CD8-positive, alpha-beta memory T cell (primary cell): Measurements from ENCODE around the gene EVX2. TPM values are rescaled to one million over a fixed set of nuclear protein-coding genes. Genes with fewer than 3 reads are reported as not detected.

Experiments used
- CTCF ChIA-PET: fragments of 350-600 bp; sonication (Branson Sonifier 250); formaldehyde crosslinking; loops from one replicate; lab custom pipeline; 2021; ENCODE audit warnings: antibody characterized with exemption; lab: Charles Lee
- POLR2A ChIA-PET: fragments of 350-600 bp; sonication (Branson Sonifier 250); formaldehyde crosslinking; loops from one replicate; lab custom pipeline; 2021; ENCODE audit warnings: antibody characterized with exemption; lab: Charles Lee
- DNase-seq, 5 donors: peaks; one replicate each; pipeline versions ENCODE4 v3.0.0 to v3.0.0-alpha.2; 2020 to 2022; ENCODE audit warnings: mixed read lengths in 1 of 5
- H3K27ac ChIP-seq: one replicate; pipeline ENCODE4 v1.7.0; 2013; ENCODE audit warnings: low read depth, mild to moderate bottlenecking, low read length, moderate library complexity
- H3K27me3 ChIP-seq: 2 replicates; pipeline ENCODE4 v1.7.0; 2013; ENCODE audit warnings: low read length, mild to moderate bottlenecking; ENCODE audit not compliant: insufficient read depth, poor library complexity, severe bottlenecking
- H3K36me3 ChIP-seq: 2 replicates; pipeline ENCODE4 v1.7.0; 2013; ENCODE audit warnings: mild to moderate bottlenecking, low read length, moderate library complexity; ENCODE audit not compliant: insufficient read depth
- H3K4me1 ChIP-seq: 2 replicates; pipeline ENCODE4 v1.7.0; 2013; ENCODE audit warnings: mild to moderate bottlenecking, low read length, moderate library complexity; ENCODE audit not compliant: insufficient read depth
- H3K4me3 ChIP-seq: 2 replicates; pipeline ENCODE4 v1.7.0; 2013; ENCODE audit warnings: mild to moderate bottlenecking, low read length
- H3K9me3 ChIP-seq: 2 replicates; pipeline ENCODE4 v1.7.0; 2013; ENCODE audit warnings: mild to moderate bottlenecking, low read length
- H3K27ac Mint-ChIP-seq, 8 donors: one replicate each; pipeline ENCODE4 v1.8.0; 2020 to 2021; ENCODE audit warnings: mixed read lengths in 8 of 8, mild to moderate bottlenecking in 6 of 8, inconsistent platforms in 3 of 8, moderate library complexity in 3 of 8
- H3K27me3 Mint-ChIP-seq, 2 donors: one replicate each; pipeline ENCODE4 v1.8.0; 2020 to 2021; ENCODE audit warnings: mixed read lengths in 2 of 2, mild to moderate bottlenecking in 1 of 2, moderate library complexity in 1 of 2
- H3K36me3 Mint-ChIP-seq, 3 donors: one replicate each; pipeline ENCODE4 v1.8.0; 2020 to 2021; ENCODE audit warnings: mixed read lengths in 3 of 3, inconsistent platforms in 1 of 3, mild to moderate bottlenecking in 1 of 3
- H3K4me1 Mint-ChIP-seq, 3 donors: one replicate each; pipeline ENCODE4 v1.8.0; 2020 to 2021; ENCODE audit warnings: mixed read lengths in 3 of 3, inconsistent platforms in 1 of 3, mild to moderate bottlenecking in 1 of 3
- H3K4me3 Mint-ChIP-seq, 7 donors: one replicate each; pipeline ENCODE4 v1.8.0; 2020 to 2021; ENCODE audit warnings: mixed read lengths in 7 of 7, mild to moderate bottlenecking in 6 of 7, moderate library complexity in 4 of 7, inconsistent platforms in 2 of 7
- H3K9me3 Mint-ChIP-seq, 5 donors: one replicate each; pipeline ENCODE4 v1.8.0; 2020 to 2022; ENCODE audit warnings: mixed read lengths in 5 of 5, mild to moderate bottlenecking in 3 of 5, moderate library complexity in 2 of 5, inconsistent platforms in 1 of 5
- polyA plus RNA-seq: library from polyadenylated mRNA; unstranded; fragments of 300-500 nt; fragmentation: Illumina TruSeq; gene quantifications from one replicate; pipeline ENCODE4 v1.2.3, GENCODE V29; 2021
- total RNA-seq, 2 experiments: library from RNA; stranded (reverse); gene quantifications; one replicate each; pipeline ENCODE4 v1.2.3, GENCODE V29; 2021

The EVX2 gene
- total and polyA plus RNA-seq, 3 experiments from 2014 or later, result not detected

- no peak overlapping the region for H3K27ac ChIP-seq
- peak overlapping the region in 4 of 7 donors; percentile 19 to 43 (median 34) for H3K4me3 Mint-ChIP-seq
- ChIA-PET CTCF (interaction anchor here (1.5 to 2.1 kb wide), 2 partner anchors 18 to 24 kb away, joined by 4 to 9 read pairs; no protein-coding TSS in a partner anchor), POLR2A (no interaction called here)
- no peaks in the 10 kb centered on the region for H3K36me3 ChIP-seq
- peaks cover 0 to 33% (median 8%) of the 10 kb centered on the region in 5 donors for H3K9me3 Mint-ChIP-seq
- peak overlapping the region in 4 of 8 donors; percentile 22 to 84 (median 58) for H3K27ac Mint-ChIP-seq
- H3K27me3 ChIP-seq, result peaks cover 81% of the 10 kb centered on the region
- H3K4me1 ChIP-seq, result no peaks in the 10 kb centered on the region
- H3K4me1 Mint-ChIP-seq, result peaks cover 18 to 31% (median 26%) of the 10 kb centered on the region in 3 donors
- H3K4me3 ChIP-seq, result no peak overlapping the region
- H3K27me3 Mint-ChIP-seq, result peaks cover 84 to 89% of the 10 kb centered on the region in 2 donors
- no peaks in the 10 kb centered on the region for H3K36me3 Mint-ChIP-seq
- no peak for DNase-seq
- H3K9me3 ChIP-seq, result no peaks in the 10 kb centered on the region
These were observed 25.6 kb upstream of the EVX2 start for GRCh38 chr2:176109192-176109901.

GRCh38 chr2:176107731-176108181 is 24.0 kb upstream of the EVX2 start:
- no peak overlapping the region for H3K27ac ChIP-seq

GRCh38 chr2:176106581-176107539 is 23.1 kb upstream of the EVX2 start, which contains the start of gene HOXD11:
HOXD11 (plus strand) TSS chr2:176107280; CDS start chr2:176107356, 76 bp downstream.
- Histone ChIP-seq H3K27me3 (peaks cover 78% of the 10 kb centered on the region), H3K4me3 (no peak within 1 kb of the TSS), H3K36me3 (no peaks in the 10 kb centered on the region), H3K27ac (no peak within 1 kb of the TSS), H3K4me1 (no peaks in the 10 kb centered on the region), H3K9me3 (no peaks in the 10 kb centered on the region)
- DNase-seq, result no peak
- Mint-ChIP-seq H3K4me3 (peak within 1 kb of the TSS; percentile 32 to 78 (median 58)), H3K9me3 (peaks cover 0 to 30% (median 8%) of the 10 kb centered on the region in 5 donors), H3K27me3 (peaks cover 82 to 89% of the 10 kb centered on the region in 2 donors), H3K27ac (peak within 1 kb of the TSS in 4 of 8 donors; percentile 70 to 89 (median 81)), H3K36me3 (no peaks in the 10 kb centered on the region), H3K4me1 (peaks cover 18 to 31% (median 25%) of the 10 kb centered on the region in 3 donors)
- POLR2A ChIA-PET, result no interaction called here
- CTCF ChIA-PET, result no interaction called here

More at GRCh38 chr2:176107731-176108181, 24.0 kb upstream of the EVX2 start:
- peak overlapping the region in 1 of 7 donors; percentile 29 for H3K4me3 Mint-ChIP-seq
- H3K9me3 ChIP-seq, result no peaks in the 10 kb centered on the region
- H3K36me3 ChIP-seq, result no peaks in the 10 kb centered on the region
- no peak for DNase-seq
- ChIA-PET CTCF (no interaction called here), POLR2A (no interaction called here)
- H3K36me3 Mint-ChIP-seq, result no peaks in the 10 kb centered on the region
- peaks cover 0 to 31% (median 8%) of the 10 kb centered on the region in 5 donors for H3K9me3 Mint-ChIP-seq
- no peaks in the 10 kb centered on the region for H3K4me1 ChIP-seq
- H3K27me3 Mint-ChIP-seq, result peaks cover 83 to 89% of the 10 kb centered on the region in 2 donors
- H3K27me3 ChIP-seq, result peaks cover 79% of the 10 kb centered on the region
- H3K4me1 Mint-ChIP-seq, result peaks cover 18 to 31% (median 26%) of the 10 kb centered on the region in 3 donors
- no peak overlapping the region for H3K27ac Mint-ChIP-seq
- H3K4me3 ChIP-seq, result no peak overlapping the region

GRCh38 chr2:176105730-176106580 is 22.2 kb upstream of the EVX2 start:
- peak overlapping the region in 5 of 8 donors; percentile 21 to 89 (median 77) for H3K27ac Mint-ChIP-seq

GRCh38 chr2:176105078-176105729 is 21.4 kb upstream of the EVX2 start:
- CTCF ChIA-PET, result no interaction called here

More at GRCh38 chr2:176105730-176106580, 22.2 kb upstream of the EVX2 start:
- no peak for DNase-seq
- Histone ChIP-seq H3K36me3 (no peaks in the 10 kb centered on the region), H3K9me3 (no peaks in the 10 kb centered on the region), H3K27me3 (peaks cover 78% of the 10 kb centered on the region), H3K4me3 (no peak overlapping the region), H3K4me1 (no peaks in the 10 kb centered on the region), H3K27ac (no peak overlapping the region)
- peak overlapping the region; percentile 11 to 78 (median 55) for H3K4me3 Mint-ChIP-seq
- POLR2A ChIA-PET, result no interaction called here
- CTCF ChIA-PET, result no interaction called here
- peaks cover 0 to 24% (median 8%) of the 10 kb centered on the region in 5 donors for H3K9me3 Mint-ChIP-seq
- peaks cover 82 to 89% of the 10 kb centered on the region in 2 donors for H3K27me3 Mint-ChIP-seq
- H3K4me1 Mint-ChIP-seq, result peaks cover 17 to 31% (median 18%) of the 10 kb centered on the region in 3 donors
- H3K36me3 Mint-ChIP-seq, result no peaks in the 10 kb centered on the region

GRCh38 chr2:176104316-176105077 is 20.7 kb upstream of the EVX2 start:
- H3K9me3 Mint-ChIP-seq, result peaks cover 0 to 16% (median 4%) of the 10 kb centered on the region in 5 donors
- no peak overlapping the region for H3K4me3 Mint-ChIP-seq
- H3K27ac Mint-ChIP-seq, result peak overlapping the region in 2 of 8 donors; percentile 43 to 89
- CTCF ChIA-PET, result interaction anchor here (0.6 to 0.9 kb wide), 2 partner anchors 23 to 346 kb away, joined by 3 to 5 read pairs; no protein-coding TSS in a partner anchor
- H3K27me3 Mint-ChIP-seq, result peaks cover 77 to 84% of the 10 kb centered on the region in 2 donors
- Histone ChIP-seq H3K27ac (no peak overlapping the region), H3K4me3 (no peak overlapping the region), H3K36me3 (no peaks in the 10 kb centered on the region), H3K4me1 (no peaks in the 10 kb centered on the region), H3K27me3 (peaks cover 78% of the 10 kb centered on the region), H3K9me3 (no peaks in the 10 kb centered on the region)
- DNase-seq, result no peak
- H3K4me1 Mint-ChIP-seq, result peaks cover 15 to 31% (median 16%) of the 10 kb centered on the region in 3 donors
- POLR2A ChIA-PET, result no interaction called here
- H3K36me3 Mint-ChIP-seq, result no peaks in the 10 kb centered on the region

More at GRCh38 chr2:176105078-176105729, 21.4 kb upstream of the EVX2 start:
- Histone ChIP-seq H3K27ac (no peak overlapping the region), H3K4me3 (no peak overlapping the region), H3K4me1 (no peaks in the 10 kb centered on the region), H3K27me3 (peaks cover 78% of the 10 kb centered on the region), H3K36me3 (no peaks in the 10 kb centered on the region), H3K9me3 (no peaks in the 10 kb centered on the region)
- DNase-seq, result no peak
- Mint-ChIP-seq H3K4me3 (peak overlapping the region in 1 of 7 donors; percentile 35), H3K27me3 (peaks cover 82 to 89% of the 10 kb centered on the region in 2 donors), H3K4me1 (peaks cover 17 to 31% (median 18%) of the 10 kb centered on the region in 3 donors), H3K36me3 (no peaks in the 10 kb centered on the region), H3K9me3 (peaks cover 0 to 20% (median 6%) of the 10 kb centered on the region in 5 donors), H3K27ac (peak overlapping the region in 4 of 8 donors; percentile 41 to 89 (median 53))
- POLR2A ChIA-PET, result no interaction called here
